ELR (cell line): ENCODE data around the gene CTNNA3.

ENCODE experiments used
- DNase-seq: peaks from one replicate; pipeline ENCODE4 v3.0.0-alpha.2; 2015; ENCODE audit warnings: low read depth

CTNNA3 gene

DNA sequence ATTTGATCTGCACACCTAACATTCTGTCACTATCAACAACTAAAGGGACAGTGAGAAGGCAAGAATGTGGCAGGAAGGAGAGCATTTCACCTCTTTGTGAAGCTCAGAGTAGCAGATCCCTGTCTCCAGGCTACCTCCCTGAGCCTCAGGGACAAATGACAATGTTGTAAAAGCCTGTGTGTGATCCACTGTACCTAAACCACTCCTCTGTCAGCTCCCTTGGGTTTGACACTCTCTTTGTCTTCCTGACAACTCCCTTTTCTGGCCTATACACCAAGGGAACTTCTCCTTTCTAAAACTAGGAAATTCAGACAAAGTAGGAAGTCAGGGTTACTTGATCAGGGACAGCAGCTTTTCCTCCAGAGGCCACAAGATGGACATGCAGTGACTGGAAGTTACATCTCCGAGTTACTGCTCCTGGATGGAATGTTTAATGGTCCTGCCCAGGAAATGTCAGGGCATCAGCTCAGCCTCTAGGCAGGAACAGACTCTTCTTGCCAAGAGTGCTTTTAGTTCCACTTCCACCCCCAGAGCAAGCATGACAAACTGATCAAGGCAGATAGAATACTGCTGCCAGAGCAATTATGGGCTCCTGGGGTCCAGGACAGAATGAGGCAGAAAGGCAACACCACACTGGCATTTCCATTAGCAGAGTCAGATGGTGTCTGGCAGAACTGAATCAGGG lies 1784.7 kb downstream of the CTNNA3 start:
- no peak for DNase-seq

DNA sequence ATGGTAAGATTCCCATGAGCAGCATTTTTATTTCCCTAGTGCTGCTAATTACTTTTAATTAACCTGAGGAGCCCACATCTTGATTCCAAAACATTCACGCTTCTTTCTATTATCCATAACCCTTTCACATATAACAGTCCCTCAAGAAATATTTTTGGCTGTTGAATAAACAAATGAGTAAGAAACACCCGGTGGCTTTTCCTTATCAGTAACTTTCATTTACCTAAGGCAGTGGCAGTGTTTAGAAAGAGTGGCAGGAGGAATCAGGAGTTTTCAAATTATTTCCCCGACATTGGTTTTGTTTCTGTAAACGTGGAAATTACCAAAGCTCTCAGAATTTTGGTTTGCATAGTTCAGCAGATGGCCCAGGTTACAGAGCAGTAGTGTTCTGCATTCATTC lies 1785.8 kb downstream of the CTNNA3 start:
- no peak for DNase-seq

DNA sequence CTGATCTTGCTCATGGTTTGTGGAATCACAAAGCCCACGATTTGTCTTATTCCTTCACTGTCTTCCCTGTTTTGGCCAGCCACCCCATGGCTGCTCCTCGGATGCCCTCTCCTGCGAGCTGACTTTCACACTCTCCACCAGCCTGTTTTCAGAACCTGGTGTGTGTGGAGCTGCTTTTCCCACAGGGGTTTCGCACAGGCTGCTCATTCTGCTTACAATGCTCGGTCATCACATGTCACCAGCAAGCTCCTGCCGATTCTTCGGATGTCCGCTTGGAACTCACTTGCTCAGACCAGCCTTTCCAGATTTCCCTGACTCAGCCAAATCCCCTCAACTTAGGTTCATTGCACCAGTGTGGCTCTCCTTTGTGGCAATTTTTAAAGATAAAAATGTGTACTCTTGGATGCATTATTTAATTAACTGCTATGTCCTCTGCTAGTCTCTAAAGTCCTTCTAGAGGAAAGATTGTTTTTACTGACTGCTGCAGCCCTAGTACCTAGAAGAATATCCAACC lies 1788.7 kb downstream of the CTNNA3 start:
- DNase-seq: no peak

DNA sequence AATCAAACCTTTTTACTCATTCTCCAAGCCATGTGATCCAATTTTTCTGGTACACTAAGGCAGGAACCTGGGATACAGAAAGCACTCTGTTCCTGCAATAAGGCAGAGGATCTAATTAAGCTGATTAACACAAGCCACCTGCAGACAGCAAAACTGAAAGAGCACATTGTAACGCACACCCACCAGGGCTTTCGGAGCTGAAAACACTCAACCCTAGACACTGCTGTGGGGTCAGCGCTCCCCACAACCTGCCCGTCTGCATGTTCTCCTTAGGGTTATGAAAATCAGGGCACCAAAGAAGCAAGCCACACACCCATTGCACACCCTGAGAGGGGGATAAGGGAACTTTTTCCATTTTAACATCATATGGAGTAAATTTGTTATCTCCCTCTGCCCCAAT lies 1792.4 kb downstream of the CTNNA3 start:
- no peak for DNase-seq

DNA sequence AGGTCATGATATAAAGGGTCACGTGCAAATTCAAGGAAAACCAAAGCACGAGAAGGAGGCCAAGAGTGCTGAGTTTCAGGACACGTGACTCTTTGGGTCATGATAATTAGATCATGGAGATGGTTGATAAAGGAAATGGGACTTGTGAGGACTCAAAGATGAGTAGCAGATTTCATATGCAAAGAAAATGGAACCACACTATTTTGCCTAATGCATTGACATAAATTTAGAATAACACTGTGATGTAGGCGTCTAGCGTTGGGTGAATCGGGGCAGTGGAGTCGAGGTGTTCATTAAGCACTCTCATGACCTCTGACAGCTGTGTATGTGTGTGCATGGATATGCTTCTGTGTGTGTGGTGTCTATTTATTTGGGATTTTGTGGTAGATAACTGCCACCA lies 1795.7 kb downstream of the CTNNA3 start:
- DNase-seq: no peak

DNA sequence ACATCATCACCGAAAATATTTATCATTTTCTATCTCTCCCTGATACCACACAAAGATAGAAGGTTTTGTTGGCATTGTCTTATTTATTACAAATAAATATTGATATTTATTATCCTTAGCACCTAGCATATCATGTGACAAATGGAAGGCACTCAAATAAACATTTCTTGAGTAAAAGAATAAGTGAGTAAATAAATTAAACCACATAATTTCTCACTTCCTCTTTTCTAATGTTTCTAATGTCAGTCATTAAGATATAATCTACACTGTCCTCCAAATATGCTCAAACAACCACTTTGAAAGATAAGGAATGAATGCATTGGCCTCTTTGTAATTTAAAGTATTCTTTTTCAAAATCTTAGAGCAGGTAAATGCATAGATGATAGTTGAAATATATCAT lies 1797.9 kb downstream of the CTNNA3 start:
- DNase-seq: no peak

DNA sequence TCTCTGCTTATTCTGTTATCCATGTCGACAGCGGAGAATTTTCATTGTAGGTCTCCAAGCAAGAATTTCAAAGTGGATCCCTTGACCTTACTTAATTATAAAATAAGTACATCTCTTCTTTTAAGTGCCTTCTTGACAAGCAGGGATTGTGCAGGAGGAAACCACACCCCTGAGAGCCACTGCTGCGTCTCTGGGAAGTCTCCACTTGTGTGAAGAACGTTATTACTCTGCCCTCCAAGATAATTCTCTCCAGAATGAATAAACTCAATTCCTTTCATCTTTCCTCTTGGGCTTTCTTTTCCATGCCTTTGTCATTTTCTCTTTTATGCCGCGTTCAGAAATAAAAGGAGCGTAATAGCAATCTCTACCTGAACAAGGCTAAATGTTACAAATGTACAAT lies 1801.0 kb downstream of the CTNNA3 start:
- DNase-seq: no peak

DNA sequence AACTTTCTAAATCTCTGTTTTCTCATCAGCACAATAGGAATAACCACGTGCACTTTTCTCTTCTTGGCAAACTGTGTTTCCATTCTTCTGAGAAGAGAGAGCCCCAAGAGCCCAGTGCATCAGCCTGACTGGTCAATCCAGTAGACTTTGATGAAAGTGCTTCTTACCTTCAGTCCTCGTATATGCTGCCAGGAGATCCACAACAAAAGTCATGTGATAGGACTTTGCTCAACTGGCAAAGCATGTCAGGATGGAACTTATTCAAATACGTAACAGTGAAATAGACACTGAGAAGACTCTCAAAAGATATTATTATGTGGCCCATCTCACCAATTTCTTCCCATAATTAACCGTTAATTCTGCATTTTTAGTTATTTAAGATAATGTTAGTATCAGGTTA lies 1801.6 kb downstream of the CTNNA3 start:
- DNase-seq: no peak

DNA sequence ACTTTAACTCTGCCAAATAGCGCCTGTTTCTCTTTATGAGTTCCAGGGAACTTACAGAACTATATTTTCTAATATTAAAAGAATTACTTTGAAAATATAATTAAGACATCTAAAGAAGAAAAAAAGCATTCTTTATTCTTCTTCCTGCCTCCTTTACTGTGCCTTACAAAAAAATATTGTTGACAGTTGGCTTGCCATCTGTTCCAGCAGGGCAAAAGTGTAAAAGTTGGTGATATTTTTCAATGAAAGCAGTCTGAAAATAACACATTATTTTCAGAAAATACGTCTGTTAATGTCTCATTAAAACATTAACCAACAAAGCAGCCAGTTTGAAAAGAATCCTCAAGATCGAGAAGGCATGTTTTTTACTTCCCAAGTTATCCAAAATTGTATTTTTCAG lies 1802.3 kb downstream of the CTNNA3 start:
- DNase-seq: no peak

DNA sequence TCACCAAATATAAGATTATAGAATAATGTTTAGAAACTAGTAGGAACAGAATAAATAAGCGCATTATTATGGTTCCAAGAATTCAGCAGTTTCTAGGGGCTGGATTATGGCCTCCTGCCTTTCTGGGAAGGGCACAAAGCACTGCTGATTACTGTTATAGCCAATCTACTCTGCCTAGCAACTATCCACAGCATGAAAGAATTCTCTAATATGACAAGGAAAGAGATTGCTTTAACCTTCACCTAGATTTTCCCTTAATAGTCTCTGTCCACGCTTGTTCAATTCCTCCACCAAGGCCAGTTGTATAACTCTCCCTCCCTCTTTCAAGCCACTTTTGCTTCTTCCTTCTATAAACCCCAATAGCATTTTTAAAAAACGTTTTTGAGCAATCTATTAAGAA lies 1803.7 kb downstream of the CTNNA3 start:
- DNase-seq: no peak

DNA sequence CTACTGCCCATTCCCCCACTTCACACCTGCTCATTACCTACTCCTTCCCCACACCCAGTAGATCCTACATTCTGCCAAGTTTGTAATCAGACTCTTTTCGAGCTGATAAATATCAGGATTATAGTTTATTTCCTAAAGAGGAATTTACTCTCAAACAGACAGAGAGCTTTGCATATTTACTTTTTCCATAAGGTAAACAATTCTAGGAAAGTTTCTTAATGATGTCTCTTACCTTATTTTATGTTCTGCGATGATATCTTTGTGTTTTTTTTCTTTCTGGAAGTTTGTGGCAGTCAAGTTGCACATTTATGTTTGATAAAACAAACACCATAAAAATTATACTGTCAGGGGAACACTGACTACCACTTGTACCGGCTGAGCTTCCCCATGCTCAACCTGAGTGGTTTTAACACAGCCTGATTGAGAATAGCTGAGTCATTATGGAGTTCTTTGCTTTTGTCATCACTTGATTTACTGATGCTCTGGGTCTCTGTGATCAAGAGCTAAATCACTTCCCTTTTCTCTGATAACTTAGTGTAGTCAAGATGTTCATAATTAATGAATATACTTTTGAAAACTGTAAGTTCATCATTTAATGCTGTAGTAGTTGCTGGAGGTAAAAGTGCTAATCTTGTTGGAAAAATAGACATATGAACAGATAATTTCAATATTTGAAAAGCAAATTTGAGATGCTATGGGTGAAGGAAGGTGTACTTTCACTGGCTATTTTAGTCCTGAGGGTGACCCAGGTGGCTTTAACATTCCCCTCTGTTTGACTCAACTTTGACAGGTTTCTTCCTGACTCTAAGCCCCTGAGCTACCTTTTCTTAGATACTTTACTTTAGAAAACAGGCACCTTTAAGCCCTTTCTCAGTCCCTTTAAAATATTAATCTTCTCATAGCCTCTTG lies 1804.7 kb downstream of the CTNNA3 start:
- DNase-seq: no peak

DNA sequence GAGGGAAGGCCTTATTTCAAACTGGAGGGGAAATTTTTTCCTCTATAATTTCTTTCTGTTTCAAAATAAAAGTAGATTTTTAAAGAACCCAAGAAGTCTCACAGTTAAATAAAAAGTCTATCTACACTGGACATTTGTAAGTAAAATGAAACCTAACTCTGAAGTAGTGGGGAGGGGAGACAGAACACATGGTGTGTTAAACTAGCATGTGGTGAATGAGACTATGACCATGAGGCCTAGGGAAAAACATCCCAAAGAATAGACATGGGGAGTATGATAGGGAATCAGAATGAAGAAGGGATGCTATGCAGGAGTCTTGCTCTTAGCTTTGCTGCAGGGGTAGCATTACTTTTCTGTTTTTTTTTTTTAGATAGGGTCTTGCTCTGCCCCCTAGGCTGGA lies 1831.5 kb downstream of the CTNNA3 start:
- DNase-seq: no peak

DNA sequence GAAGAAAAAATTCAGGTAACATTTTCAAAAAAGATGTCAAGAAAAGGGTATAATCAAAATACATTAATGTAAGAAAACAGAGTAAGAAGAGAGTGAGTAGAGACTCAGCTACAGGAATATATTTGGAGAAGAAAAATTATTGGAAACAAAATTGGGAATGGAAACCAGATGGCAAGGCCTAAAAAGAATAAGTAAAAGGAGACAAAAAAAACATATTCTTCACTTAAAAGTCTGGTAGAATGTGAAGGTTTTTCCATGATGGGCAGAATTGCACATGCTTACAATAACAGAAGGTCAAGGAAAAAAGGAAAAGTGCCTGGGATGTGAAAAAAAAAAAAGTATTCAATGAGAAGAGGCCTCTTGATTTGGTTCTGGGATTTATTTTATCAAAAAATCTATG lies 1832.0 kb downstream of the CTNNA3 start:
- no peak for DNase-seq
